Measurements from ENCODE around the gene CKMT2. TPM values are rescaled to one million over a fixed set of nuclear protein-coding genes. Genes with fewer than 3 reads are reported as not detected.

The CKMT2 gene
- total and polyA plus RNA-seq, 4 experiments from 2014 or later = not detected

GRCh38 chr5:81246697-81247096, 13.6 kb downstream of the CKMT2 start:
- Mint-ChIP-seq H3K27ac (peak overlapping the region in 1 of 7 donors; percentile 37), H3K4me3 (no peak overlapping the region), H3K27me3 (no peaks in the 10 kb centered on the region), H3K9me3 (peaks cover 0 to 3% (median 0%) of the 10 kb centered on the region in 8 donors), H3K36me3 (no peaks in the 10 kb centered on the region), H3K4me1 (no peaks in the 10 kb centered on the region)
- H3K4me3 ChIP-seq (ENCODE audit: low read length in 2 of 2) = no peak overlapping the region
- intact Hi-C loops (cut with micrococcal nuclease) = no loop called here
- ChIA-PET POLR2A (ENCODE audit: partially characterized antibody) (no interaction called here), CTCF (ENCODE audit: partially characterized antibody) (no interaction called here)
- H3K4me1 ChIP-seq (ENCODE audit: insufficient read depth, low read length) = no peaks in the 10 kb centered on the region
- no peaks in the 10 kb centered on the region for H3K36me3 ChIP-seq (ENCODE audit: insufficient read depth, low read length)
- DNase-seq = no peak
- H3K9me3 ChIP-seq (ENCODE audit: control insufficient read depth in 1 of 2, low read length in 2 of 2) = no peaks in the 10 kb centered on the region
- no peak overlapping the region for H3K27ac ChIP-seq (ENCODE audit: low read depth, low read length)
- H3K27me3 ChIP-seq (ENCODE audit: insufficient read depth, low read length) = no peaks in the 10 kb centered on the region

GRCh38 chr5:81247441-81247972, 14.4 kb downstream of the CKMT2 start:
- no peaks in the 10 kb centered on the region for H3K4me1 ChIP-seq (ENCODE audit: insufficient read depth, low read length)
- DNase-seq = no peak
- intact Hi-C loops (cut with micrococcal nuclease) = no loop called here
- Mint-ChIP-seq H3K27ac (no peak overlapping the region), H3K4me3 (no peak overlapping the region), H3K4me1 (no peaks in the 10 kb centered on the region), H3K36me3 (no peaks in the 10 kb centered on the region), H3K27me3 (no peaks in the 10 kb centered on the region), H3K9me3 (peaks cover 0 to 3% (median 0%) of the 10 kb centered on the region in 8 donors)
- no peaks in the 10 kb centered on the region for H3K27me3 ChIP-seq (ENCODE audit: insufficient read depth, low read length)
- no peaks in the 10 kb centered on the region for H3K9me3 ChIP-seq (ENCODE audit: control insufficient read depth in 1 of 2, low read length in 2 of 2)
- ChIA-PET CTCF (ENCODE audit: partially characterized antibody) (interaction anchor here (1.2 kb wide), 1 partner anchor 16 kb away, joined by 3 read pairs; no protein-coding TSS in a partner anchor), POLR2A (ENCODE audit: partially characterized antibody) (no interaction called here)
- no peak overlapping the region for H3K27ac ChIP-seq (ENCODE audit: low read depth, low read length)
- no peaks in the 10 kb centered on the region for H3K36me3 ChIP-seq (ENCODE audit: insufficient read depth, low read length)
- no peak overlapping the region for H3K4me3 ChIP-seq (ENCODE audit: low read length in 2 of 2)

GRCh38 chr5:81249240-81249639, 16.1 kb downstream of the CKMT2 start:
- Mint-ChIP-seq H3K4me3 (no peak overlapping the region), H3K9me3 (peaks cover 0 to 3% (median 0%) of the 10 kb centered on the region in 8 donors), H3K27me3 (no peaks in the 10 kb centered on the region), H3K36me3 (peaks cover 0 to 6% of the 10 kb centered on the region in 2 donors), H3K4me1 (no peaks in the 10 kb centered on the region), H3K27ac (no peak overlapping the region)
- Histone ChIP-seq H3K27ac (ENCODE audit: low read depth, low read length) (no peak overlapping the region), H3K9me3 (ENCODE audit: control insufficient read depth in 1 of 2, low read length in 2 of 2) (no peaks in the 10 kb centered on the region), H3K4me3 (ENCODE audit: low read length in 2 of 2) (no peak overlapping the region), H3K36me3 (ENCODE audit: insufficient read depth, low read length) (no peaks in the 10 kb centered on the region), H3K27me3 (ENCODE audit: insufficient read depth, low read length) (no peaks in the 10 kb centered on the region), H3K4me1 (ENCODE audit: insufficient read depth, low read length) (no peaks in the 10 kb centered on the region)
- ChIA-PET CTCF (ENCODE audit: partially characterized antibody) (interaction anchor here (1.2 kb wide), 1 partner anchor 50 kb away, joined by 3 read pairs; no protein-coding TSS in a partner anchor), POLR2A (ENCODE audit: partially characterized antibody) (no interaction called here)
- no peak for DNase-seq
- intact Hi-C loops (cut with micrococcal nuclease) = no loop called here

- Mint-ChIP-seq H3K27ac (peak overlapping the region in 1 of 7 donors; percentile 29), H3K9me3 (peaks cover 0 to 3% (median 0%) of the 10 kb centered on the region in 8 donors), H3K36me3 (peaks cover 0 to 12% of the 10 kb centered on the region in 2 donors), H3K4me3 (no peak overlapping the region), H3K4me1 (no peaks in the 10 kb centered on the region), H3K27me3 (no peaks in the 10 kb centered on the region)
- Histone ChIP-seq H3K4me1 (ENCODE audit: insufficient read depth, low read length) (no peaks in the 10 kb centered on the region), H3K27me3 (ENCODE audit: insufficient read depth, low read length) (no peaks in the 10 kb centered on the region), H3K9me3 (ENCODE audit: control insufficient read depth in 1 of 2, low read length in 2 of 2) (no peaks in the 10 kb centered on the region), H3K27ac (ENCODE audit: low read depth, low read length) (no peak overlapping the region), H3K36me3 (ENCODE audit: insufficient read depth, low read length) (no peaks in the 10 kb centered on the region), H3K4me3 (ENCODE audit: low read length in 2 of 2) (no peak overlapping the region)
- intact Hi-C loops (cut with micrococcal nuclease) = no loop called here
- ChIA-PET POLR2A (ENCODE audit: partially characterized antibody) (no interaction called here), CTCF (ENCODE audit: partially characterized antibody) (interaction anchor here (1.2 kb wide), 1 partner anchor 49 kb away, joined by 3 read pairs; no protein-coding TSS in a partner anchor)
- no peak for DNase-seq
Observed at GRCh38 chr5:81250004-81250403, 16.9 kb downstream of the CKMT2 start.

- Histone ChIP-seq H3K9me3 (ENCODE audit: control insufficient read depth in 1 of 2, low read length in 2 of 2) (no peaks in the 10 kb centered on the region), H3K36me3 (ENCODE audit: insufficient read depth, low read length) (no peaks in the 10 kb centered on the region), H3K27ac (ENCODE audit: low read depth, low read length) (no peak overlapping the region), H3K4me3 (ENCODE audit: low read length in 2 of 2) (no peak overlapping the region), H3K4me1 (ENCODE audit: insufficient read depth, low read length) (no peaks in the 10 kb centered on the region), H3K27me3 (ENCODE audit: insufficient read depth, low read length) (no peaks in the 10 kb centered on the region)
- no peak for DNase-seq
- Mint-ChIP-seq H3K27ac (no peak overlapping the region), H3K4me1 (no peaks in the 10 kb centered on the region), H3K27me3 (no peaks in the 10 kb centered on the region), H3K4me3 (no peak overlapping the region), H3K36me3 (peaks cover 3 to 17% of the 10 kb centered on the region in 2 donors), H3K9me3 (peaks cover 0 to 3% (median 0%) of the 10 kb centered on the region in 8 donors)
- ChIA-PET POLR2A (ENCODE audit: partially characterized antibody) (no interaction called here), CTCF (ENCODE audit: partially characterized antibody) (no interaction called here)
- intact Hi-C loops (cut with micrococcal nuclease) = no loop called here
Observed at GRCh38 chr5:81251922-81252321, 18.8 kb downstream of the CKMT2 start.

GRCh38 chr5:81252904-81253303, 19.8 kb downstream of the CKMT2 start:
- intact Hi-C loops (cut with micrococcal nuclease) = no loop called here
- POLR2A ChIA-PET (ENCODE audit: partially characterized antibody) = no interaction called here

GRCh38 chr5:81253875-81254274, 20.8 kb downstream of the CKMT2 start:
- Mint-ChIP-seq H3K27ac (no peak overlapping the region), H3K36me3 (peaks cover 9 to 24% of the 10 kb centered on the region in 2 donors)
- CTCF ChIA-PET (ENCODE audit: partially characterized antibody) = no interaction called here

More at GRCh38 chr5:81252904-81253303, 19.8 kb downstream of the CKMT2 start:
- no peak overlapping the region for H3K4me3 Mint-ChIP-seq
- no peak overlapping the region for H3K27ac Mint-ChIP-seq
- DNase-seq = no peak
- Histone ChIP-seq H3K4me1 (ENCODE audit: insufficient read depth, low read length) (no peaks in the 10 kb centered on the region), H3K27me3 (ENCODE audit: insufficient read depth, low read length) (no peaks in the 10 kb centered on the region), H3K36me3 (ENCODE audit: insufficient read depth, low read length) (no peaks in the 10 kb centered on the region), H3K27ac (ENCODE audit: low read depth, low read length) (no peak overlapping the region), H3K9me3 (ENCODE audit: control insufficient read depth in 1 of 2, low read length in 2 of 2) (no peaks in the 10 kb centered on the region), H3K4me3 (ENCODE audit: low read length in 2 of 2) (no peak overlapping the region)
- H3K36me3 Mint-ChIP-seq = peaks cover 7 to 24% of the 10 kb centered on the region in 2 donors
- peaks cover 0 to 3% (median 0%) of the 10 kb centered on the region in 8 donors for H3K9me3 Mint-ChIP-seq
- no peaks in the 10 kb centered on the region for H3K4me1 Mint-ChIP-seq
- no peaks in the 10 kb centered on the region for H3K27me3 Mint-ChIP-seq
- CTCF ChIA-PET (ENCODE audit: partially characterized antibody) = no interaction called here

More at GRCh38 chr5:81253875-81254274, 20.8 kb downstream of the CKMT2 start:
- Histone ChIP-seq H3K9me3 (ENCODE audit: control insufficient read depth in 1 of 2, low read length in 2 of 2) (no peaks in the 10 kb centered on the region), H3K36me3 (ENCODE audit: insufficient read depth, low read length) (no peaks in the 10 kb centered on the region), H3K4me1 (ENCODE audit: insufficient read depth, low read length) (no peaks in the 10 kb centered on the region), H3K27ac (ENCODE audit: low read depth, low read length) (no peak overlapping the region), H3K27me3 (ENCODE audit: insufficient read depth, low read length) (no peaks in the 10 kb centered on the region), H3K4me3 (ENCODE audit: low read length in 2 of 2) (no peak overlapping the region)
- Mint-ChIP-seq H3K4me3 (no peak overlapping the region), H3K27me3 (no peaks in the 10 kb centered on the region), H3K4me1 (no peaks in the 10 kb centered on the region), H3K9me3 (peaks cover 0 to 3% (median 0%) of the 10 kb centered on the region in 8 donors)
- DNase-seq = no peak
- intact Hi-C loops (cut with micrococcal nuclease) = no loop called here
- POLR2A ChIA-PET (ENCODE audit: partially characterized antibody) = no interaction called here

Measured in CD4-positive, alpha-beta memory T cell (primary cell).